ENCODE measurements around the gene CDKAL1. TPM values are rescaled to one million over a fixed set of nuclear protein-coding genes. Genes with fewer than 3 reads are reported as not detected.
"Not testable (repeated sequence)": the region's sequence is repeated elsewhere in the genome, so short reads cannot be mapped to it uniquely, and the experiment has no call there.

Gene CDKAL1
- total RNA-seq, 6 experiments from 2014 or later: 9.2 to 14.3 (median 11.9) TPM

DNA sequence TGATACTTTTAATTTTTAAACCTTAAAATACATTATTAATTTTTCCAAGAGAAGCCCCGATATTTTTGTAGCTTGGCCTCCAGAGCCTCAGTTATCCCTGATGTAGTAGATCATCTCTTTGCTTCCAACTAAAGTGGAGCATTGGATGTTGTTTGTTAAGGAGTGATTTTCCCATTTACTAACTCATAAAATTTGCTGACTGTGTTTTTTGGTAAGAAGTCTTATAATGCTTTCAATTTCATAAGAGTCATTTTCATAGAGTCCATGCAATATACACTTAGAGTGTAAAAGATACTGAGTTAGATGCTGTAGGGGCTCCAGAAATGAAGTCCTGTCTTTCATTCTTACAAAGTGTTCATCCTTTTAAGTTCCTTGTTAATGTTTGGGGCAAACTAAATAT is 46.8 kb downstream of the CDKAL1 start:
- Mint-ChIP-seq H3K4me3 (no peak overlapping the region), H3K27me3 (ENCODE audit: insufficient read depth) (no peaks in the 10 kb centered on the region), H3K4me1 (ENCODE audit: low read depth) (no peaks in the 10 kb centered on the region), H3K27ac (no peak overlapping the region), H3K36me3 (ENCODE audit: low read depth) (0 out of 2 replicates have a peak, but pooled peaks cover 4% of the 10 kb centered on the region), H3K9me3 (no peaks in the 10 kb centered on the region)
- no peak for DNase-seq
- TF ChIP-seq, protein P1, sequence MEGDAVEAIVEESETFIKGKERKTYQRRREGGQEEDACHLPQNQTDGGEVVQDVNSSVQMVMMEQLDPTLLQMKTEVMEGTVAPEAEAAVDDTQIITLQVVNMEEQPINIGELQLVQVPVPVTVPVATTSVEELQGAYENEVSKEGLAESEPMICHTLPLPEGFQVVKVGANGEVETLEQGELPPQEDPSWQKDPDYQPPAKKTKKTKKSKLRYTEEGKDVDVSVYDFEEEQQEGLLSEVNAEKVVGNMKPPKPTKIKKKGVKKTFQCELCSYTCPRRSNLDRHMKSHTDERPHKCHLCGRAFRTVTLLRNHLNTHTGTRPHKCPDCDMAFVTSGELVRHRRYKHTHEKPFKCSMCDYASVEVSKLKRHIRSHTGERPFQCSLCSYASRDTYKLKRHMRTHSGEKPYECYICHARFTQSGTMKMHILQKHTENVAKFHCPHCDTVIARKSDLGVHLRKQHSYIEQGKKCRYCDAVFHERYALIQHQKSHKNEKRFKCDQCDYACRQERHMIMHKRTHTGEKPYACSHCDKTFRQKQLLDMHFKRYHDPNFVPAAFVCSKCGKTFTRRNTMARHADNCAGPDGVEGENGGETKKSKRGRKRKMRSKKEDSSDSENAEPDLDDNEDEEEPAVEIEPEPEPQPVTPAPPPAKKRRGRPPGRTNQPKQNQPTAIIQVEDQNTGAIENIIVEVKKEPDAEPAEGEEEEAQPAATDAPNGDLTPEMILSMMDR (IDR thresholded peaks at IDR 0.05): no peak

DNA sequence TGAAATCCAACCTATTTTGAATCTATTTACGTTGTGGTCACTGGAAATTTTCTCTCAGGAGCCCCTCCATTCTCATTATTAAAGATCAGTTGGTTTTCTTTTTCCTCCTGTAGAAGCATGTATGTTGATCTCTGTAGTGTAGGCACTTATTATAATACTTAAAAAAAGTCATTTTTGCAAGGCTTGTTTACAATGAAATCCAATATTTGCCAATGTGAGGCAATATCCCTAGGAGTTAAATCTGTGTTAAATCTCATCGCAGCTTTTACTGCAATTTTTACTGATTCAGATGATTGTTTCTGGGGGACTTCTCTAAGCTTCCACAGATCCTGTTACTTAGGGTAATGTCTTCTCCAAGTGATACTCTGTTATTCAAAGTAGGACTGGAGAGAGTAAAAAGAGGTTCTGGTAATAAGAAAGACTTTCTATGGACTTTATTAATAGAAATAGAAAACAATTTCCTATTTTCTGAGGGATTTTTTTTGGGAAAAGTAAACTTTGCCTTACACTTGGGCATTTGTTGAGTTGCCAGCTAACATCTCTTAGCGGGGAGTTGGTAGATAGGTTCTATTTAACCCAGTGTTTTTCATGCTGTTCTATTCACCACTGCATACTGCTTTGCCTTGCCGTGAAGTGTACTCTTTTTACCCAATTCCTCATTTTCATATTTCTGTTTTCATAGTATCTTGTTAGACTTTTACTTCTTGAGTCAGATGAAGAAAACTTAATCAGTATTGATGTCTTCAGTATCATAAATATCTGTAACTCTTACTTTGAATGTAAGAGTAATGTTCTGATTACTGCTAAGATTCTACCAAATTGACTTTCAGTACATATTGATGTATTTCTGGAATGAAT is 48.6 kb downstream of the CDKAL1 start:
- no peaks in the 10 kb centered on the region for H3K27me3 Mint-ChIP-seq (ENCODE audit: insufficient read depth)
- H3K36me3 Mint-ChIP-seq (ENCODE audit: low read depth): 0 out of 2 replicates have a peak, but pooled peaks cover 4% of the 10 kb centered on the region
- no peak overlapping the region for H3K27ac Mint-ChIP-seq
- no peaks in the 10 kb centered on the region for H3K9me3 Mint-ChIP-seq
- DNase-seq: no peak
- H3K4me1 Mint-ChIP-seq (ENCODE audit: low read depth): no peaks in the 10 kb centered on the region
- H3K4me3 Mint-ChIP-seq: no peak overlapping the region
- TF ChIP-seq, protein P1 (IDR thresholded peaks at IDR 0.05): no peak

DNA sequence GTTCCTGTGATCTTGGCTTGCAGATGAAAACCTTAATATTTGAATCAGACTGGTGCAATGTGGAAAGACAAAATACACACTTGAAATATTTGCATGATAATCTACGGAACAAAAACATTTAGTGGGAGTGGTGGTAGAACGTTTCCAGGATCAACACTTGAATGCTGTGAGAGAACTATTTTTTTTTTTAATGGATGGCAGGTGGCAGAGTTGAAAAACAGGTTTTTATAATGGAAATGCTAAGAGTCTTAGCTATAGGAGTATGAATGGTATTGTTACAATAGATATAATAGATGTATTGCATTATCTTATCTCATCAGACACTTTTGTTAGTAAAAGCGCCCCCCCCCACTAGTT is 49.2 kb downstream of the CDKAL1 start:
- Mint-ChIP-seq H3K9me3 (no peaks in the 10 kb centered on the region), H3K27ac (no peak overlapping the region), H3K36me3 (ENCODE audit: low read depth) (0 out of 2 replicates have a peak, but pooled peaks cover 4% of the 10 kb centered on the region), H3K4me3 (no peak overlapping the region), H3K27me3 (ENCODE audit: insufficient read depth) (no peaks in the 10 kb centered on the region), H3K4me1 (ENCODE audit: low read depth) (no peaks in the 10 kb centered on the region)
- no peak for DNase-seq
- TF ChIP-seq, protein P1 (IDR thresholded peaks at IDR 0.05): no peak

DNA sequence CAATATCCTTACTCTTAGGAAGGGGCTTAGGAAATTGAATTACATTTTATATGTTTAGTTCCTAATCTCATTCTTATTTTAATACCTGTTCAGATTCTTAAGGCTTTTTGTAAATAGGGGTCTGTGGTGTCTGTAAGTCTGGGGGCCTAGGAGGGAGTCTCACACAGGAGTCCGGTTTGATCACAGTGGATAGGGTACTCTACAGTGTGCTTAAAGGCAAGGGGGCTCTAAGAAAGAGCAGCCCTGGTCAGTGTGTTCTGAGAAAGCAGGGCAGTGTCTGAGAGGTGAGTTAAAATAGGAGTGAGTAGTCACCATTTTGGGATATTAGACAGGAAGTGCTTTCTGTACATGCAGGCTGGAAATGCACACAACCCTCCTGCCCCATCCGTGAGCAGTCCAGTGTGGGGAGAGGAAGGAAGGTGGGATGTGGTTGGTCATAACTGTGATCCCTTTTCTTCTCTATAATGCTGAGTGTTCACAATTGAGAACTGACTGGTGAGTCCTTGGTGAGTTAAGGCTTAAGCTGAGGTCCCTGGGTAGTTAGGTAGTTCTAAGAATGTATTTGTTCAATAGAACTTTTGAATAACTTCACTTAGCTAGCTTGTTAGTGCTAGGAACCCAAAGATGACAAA is 50.0 kb downstream of the CDKAL1 start:
- TF ChIP-seq, protein P1 (IDR thresholded peaks at IDR 0.05): no peak
- H3K36me3 Mint-ChIP-seq (ENCODE audit: low read depth): no peaks in the 10 kb centered on the region
- no peaks in the 10 kb centered on the region for H3K27me3 Mint-ChIP-seq (ENCODE audit: insufficient read depth)
- H3K27ac Mint-ChIP-seq: no peak overlapping the region
- no peaks in the 10 kb centered on the region for H3K4me1 Mint-ChIP-seq (ENCODE audit: low read depth)
- H3K4me3 Mint-ChIP-seq: no peak overlapping the region
- no peaks in the 10 kb centered on the region for H3K9me3 Mint-ChIP-seq
- no peak for DNase-seq

DNA sequence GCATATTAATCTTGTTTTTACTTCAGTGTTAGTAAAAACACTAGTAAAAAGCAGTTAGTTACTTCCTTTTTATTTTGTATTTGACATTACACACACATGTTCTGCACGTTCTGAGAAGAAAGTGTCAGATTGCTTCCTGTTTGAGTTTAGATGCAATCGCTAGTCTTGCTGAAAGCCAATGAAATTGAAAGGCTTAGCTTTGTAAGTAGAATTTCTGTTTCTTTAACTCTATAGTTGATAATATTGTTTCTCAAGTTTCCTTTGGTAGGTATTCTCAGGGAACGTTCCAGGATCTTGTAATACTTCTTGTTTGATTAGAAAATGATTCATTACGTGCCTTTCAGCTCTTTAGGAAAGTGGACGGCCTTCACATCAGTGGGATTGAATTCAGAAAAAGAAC is 55.0 kb downstream of the CDKAL1 start:
- no peak for DNase-seq

DNA sequence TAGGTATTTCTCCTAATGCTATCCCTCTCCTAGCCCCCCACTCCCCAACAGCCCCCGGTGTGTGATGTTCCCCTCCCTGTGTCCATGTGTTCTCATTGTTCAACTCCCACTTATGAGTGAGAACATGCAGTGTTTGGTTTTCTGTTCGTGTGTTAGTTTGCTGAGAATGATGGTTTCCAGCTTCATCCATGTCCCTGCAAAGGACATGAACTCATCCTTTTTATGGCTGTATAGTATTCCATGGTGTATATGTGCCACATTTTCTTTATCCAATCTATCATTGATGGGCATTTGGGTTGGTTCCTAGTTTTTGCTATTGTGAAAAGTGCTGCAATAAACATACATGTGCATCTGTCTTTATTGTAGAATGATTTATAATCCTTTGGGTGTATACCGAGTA is 56.2 kb downstream of the CDKAL1 start:
- not testable (repeated sequence) for H3K27me3 Mint-ChIP-seq (ENCODE audit: insufficient read depth); H3K4me1 Mint-ChIP-seq (ENCODE audit: low read depth); DNase-seq; H3K27ac Mint-ChIP-seq; H3K4me3 Mint-ChIP-seq
- peaks cover 38% of the 10 kb centered on the region for H3K36me3 Mint-ChIP-seq (ENCODE audit: low read depth)
- H3K9me3 Mint-ChIP-seq: peaks cover 19% of the 10 kb centered on the region

More for the DNA sequence above, 55.0 kb downstream of the CDKAL1 start:
- no peak overlapping the region for H3K27ac Mint-ChIP-seq
- H3K27me3 Mint-ChIP-seq (ENCODE audit: insufficient read depth): no peaks in the 10 kb centered on the region; the same call in 1 of the 2 replicates
- peaks cover 32% of the 10 kb centered on the region for H3K36me3 Mint-ChIP-seq (ENCODE audit: low read depth)
- no peaks in the 10 kb centered on the region for H3K4me1 Mint-ChIP-seq (ENCODE audit: low read depth)
- TF ChIP-seq, protein P1 (IDR thresholded peaks at IDR 0.05): no peak
- H3K4me3 Mint-ChIP-seq: no peak overlapping the region
- H3K9me3 Mint-ChIP-seq: peaks cover 19% of the 10 kb centered on the region

DNA sequence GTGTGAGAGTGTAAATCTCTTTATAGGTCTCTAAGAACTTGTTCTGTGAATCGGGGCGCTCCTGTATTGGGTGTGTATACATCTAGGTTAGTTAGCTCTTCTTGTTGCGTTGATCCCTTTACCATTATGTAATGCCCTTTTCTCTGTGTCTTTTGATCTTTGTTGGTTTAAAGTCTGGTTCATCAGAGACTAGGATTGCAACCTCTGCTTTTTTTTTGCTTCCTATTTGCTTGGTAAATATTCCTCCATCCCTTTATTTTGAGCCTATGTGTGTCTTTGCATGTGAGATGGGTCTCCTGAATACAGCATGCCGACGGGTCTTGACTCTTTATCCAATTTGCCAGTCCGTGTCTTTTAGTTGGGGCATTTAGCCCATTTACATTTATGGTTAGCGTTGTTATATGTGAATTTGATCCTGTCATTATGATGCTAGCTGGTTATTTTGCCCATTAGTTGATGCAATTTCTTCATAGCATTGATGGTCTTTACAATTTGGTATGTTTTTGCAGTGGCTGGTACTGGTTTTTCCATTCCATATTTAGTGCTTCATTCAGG is 60.1 kb downstream of the CDKAL1 start:
- H3K27ac Mint-ChIP-seq; DNase-seq; H3K4me3 Mint-ChIP-seq; H3K27me3 Mint-ChIP-seq (ENCODE audit: insufficient read depth); H3K4me1 Mint-ChIP-seq (ENCODE audit: low read depth): not testable (repeated sequence)
- Mint-ChIP-seq H3K9me3 (peaks cover 19% of the 10 kb centered on the region), H3K36me3 (ENCODE audit: low read depth) (peaks cover 38% of the 10 kb centered on the region)
